Kidney (tissue), 14 donors: ENCODE results near the gene S100A5. TPM values are rescaled to one million over a fixed set of nuclear protein-coding genes. Genes with fewer than 3 reads are reported as not detected.

Experiments used
- DNase-seq, 5 donors: peaks; one replicate each; pipeline ENCODE4 v3.0.0-alpha.2; 2013 to 2020
- FAIRE-seq: peaks from 2 replicates; lab custom pipeline; 2012; peaks lifted over from hg19 to GRCh38; lab: Jason Lieb, UNC
- H3K27ac ChIP-seq, 2 donors: one replicate each; pipeline ENCODE4 v1.7.0; 2013; ENCODE audit warnings: low read depth in 2 of 2, low read length in 2 of 2, inconsistent platforms in 1 of 2
- H3K27me3 ChIP-seq: one replicate; pipeline ENCODE4 v1.7.1; 2013; ENCODE audit warnings: low read length, inconsistent platforms; ENCODE audit not compliant: control insufficient read depth, insufficient read depth
- H3K36me3 ChIP-seq, 3 donors: one replicate each; pipeline versions ENCODE4 v1.7.0 to v1.7.1; 2013; ENCODE audit warnings: low read length in 3 of 3, control low read depth in 1 of 3, inconsistent platforms in 1 of 3; ENCODE audit not compliant: insufficient read depth in 3 of 3, control insufficient read depth in 2 of 3
- H3K4me1 ChIP-seq, 3 donors: one replicate each; pipeline versions ENCODE4 v1.7.0 to v1.7.1; 2013; ENCODE audit warnings: low read length in 3 of 3, inconsistent platforms in 1 of 3, low read depth in 1 of 3; ENCODE audit not compliant: control insufficient read depth in 2 of 3, insufficient read depth in 2 of 3
- H3K4me3 ChIP-seq, 3 donors: one replicate each; pipeline versions ENCODE4 v1.7.0 to v1.8.1; 2013; ENCODE audit warnings: low read length in 3 of 3, control low read depth in 1 of 3, inconsistent platforms in 1 of 3
- H3K9ac ChIP-seq, 3 donors: one replicate each; pipeline versions ENCODE4 v1.7.0 to v1.7.1; 2013; ENCODE audit warnings: low read length in 3 of 3, control low read depth in 1 of 3, inconsistent platforms in 1 of 3
- H3K9me3 ChIP-seq, 3 donors: one replicate each; pipeline versions ENCODE4 v1.7.0 to v1.7.1; 2013; ENCODE audit warnings: low read length in 3 of 3, control low read depth in 1 of 3, inconsistent platforms in 1 of 3; ENCODE audit not compliant: control insufficient read depth in 2 of 3, insufficient read depth in 1 of 3
- CTCF ChIP-seq: IDR thresholded peaks from 3 replicates; pipeline ENCODE4 v1.5.1; 2012; ENCODE audit warnings: mild to moderate bottlenecking, moderate library complexity, borderline replicate concordance; ENCODE audit not compliant: insufficient read depth; ENCODE audit errors: extremely low read depth
- intact Hi-C: fragments of 100-400 bp; cut with DNase I; formaldehyde crosslinking; loops from one replicate; pipeline ENCODE4 v1.11.1; 2022
- polyA plus RNA-seq: library from polyadenylated mRNA; stranded (reverse); fragments of 350-450 nt; fragmentation: Illumina TruSeq; extraction: RNeasy Lipid Tissue Mini Kit (QIAGEN cat#74804); gene quantifications from one replicate; pipeline ENCODE4 v1.2.3, GENCODE V29; 2014; ENCODE audit warnings: low read depth, low replicate concordance; ENCODE audit not compliant: insufficient read depth
- total RNA-seq: library from RNA; stranded (reverse); fragmentation: NEBNext Ultra II Directional; extraction: Animal tissue kit (Norgen Biotek cat#: 25700); gene quantifications from one replicate; pipeline ENCODE4 v1.2.1, GENCODE V29; 2021
- donor health status: control.
- donor health status: control.
- donor health status: control.
- donor health status: control.
- donor health status: control.
- donor health status: DM: yes; HTN: yes; CAD: no.
- donor health status: Normal renal cell carcinoma (clear cell type).

S100A5 gene
- total and polyA plus RNA-seq, 2 donors from 2014 or later, result 0.91 to 1.9 TPM

- TF ChIP-seq CTCF, result no peak
- Histone ChIP-seq H3K36me3 (no peaks in the 10 kb centered on the region), H3K27ac (peak overlapping the region in 1 of 2 donors; percentile 4), H3K9ac (peak overlapping the region in 1 of 3 donors; percentile 37), H3K27me3 (no peaks in the 10 kb centered on the region), H3K9me3 (no peaks in the 10 kb centered on the region), H3K4me3 (no peak overlapping the region), H3K4me1 (peaks cover 5 to 47% (median 10%) of the 10 kb centered on the region in 3 donors)
- intact Hi-C loops, result no loop called here
- FAIRE-seq (no peak), DNase-seq (peak in 4 of 5 donors; percentile 24 to 68 (median 46))
Observed at GRCh38 chr1:153546796-153547559, 6.2 kb upstream of the S100A5 start.

- H3K27me3 ChIP-seq, result no peaks in the 10 kb centered on the region
- H3K27ac ChIP-seq, result peak overlapping the region in 1 of 2 donors; percentile 4
- peak in 2 of 5 donors; percentile 48 to 64 for DNase-seq
- H3K9ac ChIP-seq, result peak overlapping the region in 1 of 3 donors; percentile 74
- no peak for TF ChIP-seq CTCF
- no peak overlapping the region for H3K4me3 ChIP-seq
- FAIRE-seq, result no peak
- no peaks in the 10 kb centered on the region for H3K9me3 ChIP-seq
- peaks cover 5 to 47% (median 10%) of the 10 kb centered on the region in 3 donors for H3K4me1 ChIP-seq
- intact Hi-C loops, result no loop called here
- no peaks in the 10 kb centered on the region for H3K36me3 ChIP-seq
Observed at GRCh38 chr1:153546371-153546770, 5.6 kb upstream of the S100A5 start.

GRCh38 chr1:153545067-153546055, 4.6 kb upstream of the S100A5 start, which contains the start of gene S100A4:
TSS of gene S100A4 (minus strand) at chr1:153545806. CDS start at chr1:153544794, 1,012 bp downstream.
- TF ChIP-seq CTCF, result no peak
- peaks cover 5 to 44% (median 19%) of the 10 kb centered on the region in 3 donors for H3K4me1 ChIP-seq
- no peaks in the 10 kb centered on the region for H3K9me3 ChIP-seq
- no peak for FAIRE-seq
- H3K27ac ChIP-seq, result peak within 1 kb of the TSS; percentile 66 to 74
- H3K4me3 ChIP-seq, result peak within 1 kb of the TSS in 2 of 3 donors; percentile 43 to 50
- peak; percentile 95 to 97 (median 96) for DNase-seq
- H3K27me3 ChIP-seq, result no peaks in the 10 kb centered on the region
- intact Hi-C loops, result no loop called here
- H3K36me3 ChIP-seq, result no peaks in the 10 kb centered on the region
- H3K9ac ChIP-seq, result peak within 1 kb of the TSS in 1 of 3 donors; percentile 74
